A549 treated with DMSO at 1 μM for 4 hours (cell line): ENCODE data around the gene RNF187. TPM values are rescaled to one million over a fixed set of nuclear protein-coding genes. Genes with fewer than 3 reads are reported as not detected.

Experiments used
- total RNA-seq: library from RNA; stranded (reverse); fragments of 200-300 nt; extraction: Qiagen RNA extraction; gene quantifications from 5 replicates; pipeline ENCODE4 v1.2.3, GENCODE V29; 2022; ENCODE audit warnings: low read depth

The RNF187 gene
- total RNA-seq = 67.0 to 87.8 TPM (median 79.6 TPM) in 5 replicates

DNA sequence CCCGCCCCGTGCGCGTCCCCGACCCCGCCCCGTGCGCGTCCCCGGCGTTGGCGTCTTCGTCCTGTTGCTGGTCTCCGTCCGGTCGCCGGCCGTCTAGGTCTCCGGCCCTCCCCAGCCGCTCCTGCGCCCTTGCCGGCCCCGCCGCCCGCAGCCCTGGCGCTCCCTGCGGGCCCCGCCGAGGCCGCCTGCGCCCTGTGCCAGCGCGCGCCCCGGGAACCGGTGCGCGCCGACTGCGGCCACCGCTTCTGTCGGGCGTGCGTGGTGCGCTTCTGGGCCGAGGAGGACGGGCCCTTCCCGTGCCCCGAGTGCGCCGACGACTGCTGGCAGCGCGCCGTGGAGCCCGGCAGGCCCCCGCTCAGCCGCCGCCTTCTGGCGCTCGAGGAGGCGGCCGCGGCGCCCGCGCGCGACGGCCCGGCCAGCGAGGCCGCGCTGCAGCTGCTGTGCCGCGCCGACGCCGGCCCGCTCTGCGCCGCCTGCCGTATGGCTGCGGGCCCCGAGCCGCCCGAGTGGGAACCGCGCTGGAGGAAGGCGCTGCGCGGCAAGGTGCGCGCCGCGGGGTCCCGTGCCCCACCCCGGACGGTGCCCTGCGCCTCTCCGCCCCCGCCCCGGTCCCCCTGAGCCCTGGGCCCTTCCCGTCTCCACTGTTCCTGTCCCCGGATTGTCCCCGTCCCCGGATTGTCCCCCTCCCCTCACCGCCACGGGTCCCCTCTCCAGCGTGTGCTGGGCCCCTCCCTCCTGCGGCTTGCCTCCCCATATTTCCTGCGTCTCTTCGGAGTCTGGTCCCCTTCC, at the start of gene RNF187:
Gene RNF187 (plus strand): TSS at position 47 of the 789 bp plus-strand sequence.

Other genes starting within 250 kb of the RNF187 start
- gene TRIM11, start 80.5 kb upstream of the RNF187 start, total RNA-seq = 31.1 to 36.8 TPM (median 35.9 TPM) in 5 replicates
- not detected in 5 replicates for gene TRIM17, start 70.5 kb upstream of the RNF187 start, total RNA-seq
- 4.8 to 8.9 TPM (median 6.6 TPM) in 5 replicates for gene RHOU, start 248.1 kb downstream of the RNF187 start, total RNA-seq